Mammary epithelial cell (primary cell): Measurements from ENCODE around the gene BIRC3.

Source experiments
- CTCF ChIP-seq, 2 donors: IDR thresholded peaks in 1 of 2; conservative IDR thresholded peaks in 1 of 2; 2 replicates each; pipeline ENCODE4 v1.5.1; 2011 to 2012; ENCODE audit warnings: inconsistent platforms in 2 of 2, low read length in 2 of 2, mild to moderate bottlenecking in 2 of 2, control low read depth in 1 of 2, low read depth in 1 of 2; ENCODE audit not compliant: insufficient read depth in 1 of 2; ENCODE audit errors: extremely low read depth in 1 of 2
- EZH2 ChIP-seq: IDR thresholded peaks from 2 replicates; pipeline ENCODE4 v1.6.1; 2012; ENCODE audit warnings: low read length, inconsistent platforms, borderline replicate concordance

GRCh38 chr11:102304686-102305085 is 12.6 kb upstream of the BIRC3 start:
- TF ChIP-seq CTCF (conservative IDR thresholded peaks at IDR 0.05 in 1 of 2, IDR thresholded peaks at IDR 0.05 in 1 of 2; ENCODE audit: extremely low read depth in 1 of 2, insufficient read depth in 1 of 2, low read depth in 1 of 2, low read length in 2 of 2) (no peak), EZH2 (no peak)
